DMS 273 (cell line): ENCODE measurements around the gene GALNTL6.

Experiments
- DNase-seq: peaks from one replicate; lab custom pipeline; 2025; ENCODE audit not compliant: unreplicated experiment; lab: John Stamatoyannopoulos, UW

GALNTL6 gene

GRCh38 chr4:171985129-171985528 lies 171.9 kb downstream of the GALNTL6 start:
- DNase-seq = peak; percentile 0

DNA sequence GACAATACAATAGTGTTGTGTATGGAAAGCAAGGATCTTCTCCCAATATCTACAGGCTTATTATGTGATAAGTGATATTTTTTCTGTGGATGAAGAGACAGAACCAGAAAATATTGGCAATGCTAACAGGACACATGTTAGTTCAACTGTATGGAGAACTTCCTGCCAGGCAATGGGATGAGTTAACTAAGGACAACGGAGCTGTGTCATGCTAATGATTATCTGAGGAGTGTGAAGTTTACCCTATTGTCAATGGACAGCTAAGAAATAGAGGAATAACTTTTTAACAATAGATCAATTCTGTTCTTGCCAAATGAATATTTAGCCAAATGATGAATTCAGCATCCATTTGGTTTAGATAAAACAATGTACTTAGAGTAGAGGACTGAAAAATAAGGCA lies 180.0 kb downstream of the GALNTL6 start:
- no peak for DNase-seq

GRCh38 chr4:172007889-172008288 lies 194.7 kb downstream of the GALNTL6 start:
- no peak for DNase-seq

GRCh38 chr4:172009446-172010230 lies 196.4 kb downstream of the GALNTL6 start:
- DNase-seq = no peak

- no peak for DNase-seq
These were observed 198.0 kb downstream of the GALNTL6 start for GRCh38 chr4:172011196-172011595.

GRCh38 chr4:172018358-172018757 lies 205.2 kb downstream of the GALNTL6 start:
- no peak for DNase-seq

- DNase-seq = no peak
These were observed 222.4 kb downstream of the GALNTL6 start for GRCh38 chr4:172035562-172035961.

DNA sequence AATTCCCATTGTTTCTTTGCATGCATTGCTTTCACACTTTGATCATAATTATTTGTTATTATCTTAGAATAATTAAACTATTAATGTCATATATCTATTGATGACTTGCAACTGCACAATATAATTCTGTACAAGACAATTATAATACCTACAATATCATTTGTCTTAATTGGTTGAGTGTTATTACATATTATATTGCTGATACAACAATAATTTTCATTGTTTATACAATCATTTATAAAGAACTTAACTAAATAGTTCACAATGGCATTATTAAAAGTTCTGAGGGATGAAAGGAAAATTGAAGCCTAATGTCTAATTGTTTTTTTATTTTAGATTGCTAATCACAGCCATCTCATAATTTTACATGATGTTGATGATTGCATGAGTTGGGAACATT lies 227.6 kb downstream of the GALNTL6 start:
- DNase-seq = no peak

- DNase-seq = peak; percentile 4
These were observed 229.5 kb downstream of the GALNTL6 start for GRCh38 chr4:172042714-172043114.

- DNase-seq = no peak
These were observed 232.8 kb downstream of the GALNTL6 start for GRCh38 chr4:172045981-172046380.

DNA sequence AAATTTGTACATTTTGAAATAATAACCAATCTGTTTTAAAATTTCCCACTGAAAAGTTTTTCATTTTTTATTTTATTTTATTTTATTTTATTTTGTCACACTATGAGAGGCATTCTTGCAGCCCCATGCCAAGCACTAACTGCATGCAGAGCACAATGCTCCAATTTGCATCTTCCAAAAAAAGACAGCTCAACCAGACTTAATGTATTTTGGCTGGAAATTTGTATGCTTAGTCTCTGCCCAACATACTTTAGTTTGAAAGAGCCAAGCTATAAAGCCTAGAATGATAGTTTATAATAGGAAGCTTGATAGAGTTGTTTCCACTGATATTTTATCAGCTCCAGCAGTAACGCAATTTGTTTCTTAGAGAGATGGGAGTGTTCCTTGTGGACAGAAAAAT lies 235.5 kb downstream of the GALNTL6 start:
- DNase-seq = no peak

DNA sequence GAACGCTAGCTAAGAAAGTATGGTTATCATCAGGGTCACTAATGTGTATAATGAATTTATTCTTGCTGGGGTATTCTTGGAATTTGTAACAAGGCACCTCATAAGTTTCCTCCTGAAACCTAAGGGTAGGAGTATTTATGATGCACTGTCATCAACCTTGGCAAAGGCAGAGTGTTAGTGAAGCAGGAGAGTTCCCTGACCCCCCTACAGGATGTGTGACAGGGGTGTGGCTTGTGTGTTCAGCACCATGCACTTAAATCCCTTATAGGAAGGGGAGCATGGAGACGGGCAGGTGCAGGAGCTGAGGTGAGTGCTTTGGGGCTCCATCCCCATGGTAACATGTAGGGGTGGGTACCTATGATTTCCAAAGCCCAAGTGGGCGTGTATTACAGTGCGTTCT lies 237.7 kb downstream of the GALNTL6 start:
- DNase-seq = no peak

GRCh38 chr4:172055046-172055445 lies 241.8 kb downstream of the GALNTL6 start:
- DNase-seq = no peak

DNA sequence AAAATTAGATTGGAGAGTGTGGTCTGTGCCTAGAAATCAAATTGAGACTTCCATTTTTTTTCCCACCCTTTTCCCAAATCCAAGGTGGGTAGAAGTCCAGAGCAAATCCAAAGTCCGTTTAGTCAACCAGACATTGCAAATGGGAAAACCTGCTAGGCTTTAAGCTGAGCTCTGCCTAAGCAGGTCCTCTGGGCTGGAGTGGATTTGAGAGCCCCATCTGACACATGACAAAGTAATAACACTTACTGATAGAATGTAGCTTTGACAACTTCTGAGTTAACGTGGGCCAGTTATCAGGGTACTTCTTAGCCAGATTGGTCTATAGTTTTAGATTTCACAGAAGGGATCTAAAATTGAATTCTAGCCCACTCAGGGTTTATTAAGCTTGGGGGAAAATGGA lies 242.3 kb downstream of the GALNTL6 start:
- no peak for DNase-seq

DNA sequence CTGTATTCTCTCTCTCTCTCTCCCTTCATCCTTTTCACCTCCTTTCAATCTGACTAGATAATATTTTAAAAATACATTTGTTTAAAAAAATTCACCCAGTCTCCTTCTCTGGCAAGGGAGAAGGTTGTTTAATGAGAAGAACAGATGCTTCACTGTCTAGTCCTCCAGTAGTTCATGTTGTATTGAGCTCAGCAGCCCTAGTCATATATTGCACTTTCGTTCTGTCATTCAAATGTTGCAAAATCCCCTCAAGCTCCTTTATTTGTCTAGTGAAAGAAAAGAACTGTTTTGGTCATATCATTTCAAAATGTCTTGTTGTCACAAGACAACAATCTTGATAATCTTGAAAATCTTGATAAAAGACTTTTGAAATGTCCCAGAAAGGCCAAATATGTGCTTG lies 248.0 kb downstream of the GALNTL6 start:
- no peak for DNase-seq

DNA sequence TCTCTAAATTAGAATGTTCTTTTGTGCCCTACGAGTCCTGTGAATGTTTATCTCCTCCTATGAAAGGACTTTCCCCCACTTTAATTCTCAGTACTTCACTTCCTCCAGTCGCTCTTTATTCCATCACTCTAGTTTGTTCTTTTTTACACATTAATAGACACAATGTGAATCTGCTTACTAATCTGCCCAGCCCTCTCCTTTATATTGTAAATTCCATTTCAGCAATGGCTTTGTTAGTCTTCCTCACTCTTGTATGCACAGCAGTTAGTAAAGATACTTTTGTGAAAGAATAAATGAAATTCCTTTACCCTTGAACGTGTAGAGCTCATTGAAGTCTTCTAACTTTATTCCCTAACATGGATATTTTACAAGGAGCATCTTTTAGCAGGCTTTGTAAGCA lies 255.3 kb downstream of the GALNTL6 start:
- no peak for DNase-seq

- DNase-seq = no peak
These were observed 260.4 kb downstream of the GALNTL6 start for GRCh38 chr4:172073590-172073989.

DNA sequence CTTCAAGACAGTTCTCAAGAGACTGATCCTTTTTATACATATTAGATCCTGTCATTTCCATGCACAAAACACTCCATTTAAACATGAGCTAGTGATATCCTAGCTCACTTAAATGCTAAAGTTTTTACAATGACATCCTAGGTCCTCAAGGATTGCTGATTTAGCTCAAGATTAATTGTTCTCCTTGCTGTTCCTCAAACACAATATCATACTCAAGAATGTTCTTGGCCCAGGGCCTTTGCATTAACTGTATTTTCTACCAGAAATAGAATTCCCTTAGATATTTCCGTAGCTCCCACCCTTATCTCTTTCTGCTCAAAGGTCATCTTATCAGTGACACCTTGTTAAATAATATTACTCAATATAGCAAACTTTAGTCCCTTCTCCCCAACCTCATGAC lies 270.1 kb downstream of the GALNTL6 start:
- DNase-seq = no peak

- DNase-seq = no peak
These were observed 275.4 kb downstream of the GALNTL6 start for GRCh38 chr4:172088556-172088955.

DNA sequence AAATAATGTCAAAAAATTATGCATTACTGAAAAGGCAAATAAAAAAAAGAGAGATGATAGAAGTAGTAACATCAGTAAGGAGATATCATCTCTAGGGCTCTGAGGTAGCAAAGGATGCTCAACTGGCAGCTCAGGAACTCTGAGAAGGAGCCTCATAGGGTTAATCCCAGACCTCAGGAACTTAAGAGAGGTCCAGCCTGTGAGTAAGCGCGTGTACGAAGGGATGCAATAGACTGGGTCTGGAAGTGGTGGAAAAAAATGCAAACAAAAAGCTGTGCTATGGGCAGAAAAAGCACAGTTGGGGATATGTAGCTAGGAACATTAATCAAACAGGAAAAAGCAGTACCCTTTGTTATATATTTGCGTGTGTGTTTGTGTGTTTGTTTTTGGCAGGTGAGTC lies 282.0 kb downstream of the GALNTL6 start:
- DNase-seq = no peak

- no peak for DNase-seq
These were observed 283.6 kb downstream of the GALNTL6 start for GRCh38 chr4:172096786-172097185.

GRCh38 chr4:172099376-172099775 lies 286.2 kb downstream of the GALNTL6 start:
- DNase-seq = no peak

DNA sequence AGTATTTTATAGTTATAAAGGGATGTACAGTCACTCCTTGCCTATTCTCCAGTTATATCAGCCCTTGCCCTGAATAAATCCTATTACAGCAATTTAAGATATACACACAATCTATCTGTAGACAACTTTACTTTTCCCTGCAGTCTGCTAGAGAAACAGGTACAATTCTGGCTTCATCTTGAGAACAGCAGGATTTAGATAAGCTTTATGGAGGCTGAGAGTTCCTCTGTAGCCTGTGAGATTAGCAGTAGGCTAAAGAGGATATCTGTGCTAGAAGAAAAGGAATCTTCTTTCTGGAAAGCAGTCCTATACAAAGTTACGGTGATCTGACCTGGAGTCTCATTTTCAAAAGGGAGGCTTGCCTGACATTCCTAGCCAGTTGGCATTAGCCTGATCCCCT lies 290.3 kb downstream of the GALNTL6 start:
- no peak for DNase-seq
